ENCODE results near the gene ISOC2.

DNA sequence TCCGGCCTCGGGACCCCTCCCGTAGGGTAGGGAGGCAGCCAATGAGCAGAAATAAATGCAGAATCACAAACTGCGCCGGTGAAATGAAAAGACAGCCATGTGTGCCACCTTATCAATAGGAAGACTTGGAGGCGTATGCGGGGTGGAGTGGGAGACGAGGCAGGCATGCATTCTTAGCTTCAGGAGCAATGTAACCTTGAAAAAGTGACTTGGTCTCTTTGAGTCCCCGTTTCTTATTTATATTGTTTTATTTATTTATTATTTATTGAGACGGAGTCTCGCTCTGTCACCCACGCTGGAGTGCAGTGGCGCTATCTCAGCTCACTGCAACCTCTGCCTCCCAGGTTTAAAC is 42.8 kb upstream of the ISOC2 start:
- no peak for TF ChIP-seq CTCF (IDR thresholded peaks at IDR 0.05)
- TF ChIP-seq POLR2AphosphoS5 (IDR thresholded peaks at IDR 0.05), result no peak
- TF ChIP-seq EP300 (IDR thresholded peaks at IDR 0.05; ENCODE audit: low read depth), result no peak

Data from transverse colon (tissue), 4 donors.